CD4-positive, alpha-beta T cell treated with Interleukin-4 for 1 hour (primary cell): Measurements from ENCODE around the gene IMPA2.

ENCODE experiments used
- DNase-seq, 2 donors: peaks; one replicate each; pipeline ENCODE4 v3.0.0-alpha.2; 2020 to 2022

IMPA2 gene

GRCh38 chr18:12009581-12010140, 28.4 kb downstream of the IMPA2 start:
- no peak for DNase-seq

- DNase-seq, result no peak
Observed at GRCh38 chr18:12010187-12010802, 29.0 kb downstream of the IMPA2 start.

- no peak for DNase-seq
Observed at GRCh38 chr18:12011199-12011956, 30.1 kb downstream of the IMPA2 start.

- no peak for DNase-seq
Observed at GRCh38 chr18:12011957-12012549, 30.7 kb downstream of the IMPA2 start.

GRCh38 chr18:12012697-12013096, 31.4 kb downstream of the IMPA2 start:
- DNase-seq, result no peak

- no peak for DNase-seq
Observed at GRCh38 chr18:12013186-12013916, 32.0 kb downstream of the IMPA2 start.

- DNase-seq, result no peak
Observed at GRCh38 chr18:12014086-12014485, 32.8 kb downstream of the IMPA2 start.

GRCh38 chr18:12014521-12015415, 33.5 kb downstream of the IMPA2 start:
- DNase-seq, result no peak

GRCh38 chr18:12015416-12016062, 34.2 kb downstream of the IMPA2 start:
- DNase-seq, result no peak

- DNase-seq, result no peak
Observed at GRCh38 chr18:12017081-12017480, 35.8 kb downstream of the IMPA2 start.

- no peak for DNase-seq
Observed at GRCh38 chr18:12018861-12019260, 37.6 kb downstream of the IMPA2 start.

GRCh38 chr18:12021077-12021476, 39.8 kb downstream of the IMPA2 start:
- DNase-seq, result no peak

- no peak for DNase-seq
Observed at GRCh38 chr18:12021596-12021995, 40.3 kb downstream of the IMPA2 start.

- no peak for DNase-seq
Observed at GRCh38 chr18:12023375-12023774, 42.1 kb downstream of the IMPA2 start.

- DNase-seq, result no peak
Observed at GRCh38 chr18:12026562-12026961, 45.3 kb downstream of the IMPA2 start.

GRCh38 chr18:12027046-12027445, 45.7 kb downstream of the IMPA2 start:
- no peak for DNase-seq

GRCh38 chr18:12027480-12027879, 46.2 kb downstream of the IMPA2 start:
- DNase-seq, result no peak

- no peak for DNase-seq
Observed at GRCh38 chr18:12028040-12028628, 46.8 kb downstream of the IMPA2 start.

- DNase-seq, result no peak
Observed at GRCh38 chr18:12028674-12029073, 47.4 kb downstream of the IMPA2 start.

- no peak for DNase-seq
Observed at GRCh38 chr18:12029786-12030584, 48.7 kb downstream of the IMPA2 start.
